ENCODE results near the gene SETD1A. TPM values are rescaled to one million over a fixed set of nuclear protein-coding genes. Genes with fewer than 3 reads are reported as not detected.

Gene SETD1A
- total RNA-seq, 2 experiments from 2014 or later: 40.1 to 41.2 TPM

GRCh38 chr16:30971298-30971697 is 13.7 kb downstream of the SETD1A start:
- no peak overlapping the region for H3K27ac Mint-ChIP-seq

GRCh38 chr16:30972872-30973271 is 15.3 kb downstream of the SETD1A start:
- H3K9me3 Mint-ChIP-seq: no peaks in the 10 kb centered on the region
- intact Hi-C loops (cut with DNase I, micrococcal nuclease): no loop called here
- no peak overlapping the region for H3K4me3 Mint-ChIP-seq
- H3K4me3 ChIP-seq (ENCODE audit: low read length): no peak overlapping the region
- DNase-seq (no peak), ATAC-seq (ENCODE audit: poor library complexity) (no peak)
- H3K27me3 Mint-ChIP-seq: no peaks in the 10 kb centered on the region
- peaks cover 79% of the 10 kb centered on the region for H3K36me3 Mint-ChIP-seq (ENCODE audit: low read depth)
- TF ChIP-seq CTCF (IDR thresholded peaks at IDR 0.05): no peak
- H3K4me1 ChIP-seq (ENCODE audit: insufficient read depth, low read length): no peaks in the 10 kb centered on the region
- H3K9me3 ChIP-seq (ENCODE audit: control insufficient read depth in 1 of 2, insufficient read depth in 1 of 2, low read length in 2 of 2): no peaks in the 10 kb centered on the region
- H3K27me3 ChIP-seq (ENCODE audit: control insufficient read depth in 1 of 2, insufficient read depth in 2 of 2, low read length in 2 of 2): no peaks in the 10 kb centered on the region
- no peak overlapping the region for H3K27ac ChIP-seq (ENCODE audit: low read depth in 1 of 2, low read length in 2 of 2)
- H3K36me3 ChIP-seq (ENCODE audit: insufficient read depth, low read length): peaks cover 77% of the 10 kb centered on the region
- H3K27ac Mint-ChIP-seq: no peak overlapping the region
- POLR2A ChIA-PET: no interaction called here
- H3K4me1 Mint-ChIP-seq (ENCODE audit: low read depth): no peaks in the 10 kb centered on the region
- CTCF ChIA-PET: interaction anchor here (1.1 kb wide), 1 partner anchor 12 kb away, joined by 4 read pairs; the partner anchor contains the start of gene HSD3B7

More at GRCh38 chr16:30971298-30971697, 13.7 kb downstream of the SETD1A start:
- H3K27me3 Mint-ChIP-seq: no peaks in the 10 kb centered on the region
- Histone ChIP-seq H3K4me1 (ENCODE audit: insufficient read depth, low read length) (no peaks in the 10 kb centered on the region), H3K27me3 (ENCODE audit: control insufficient read depth in 1 of 2, insufficient read depth in 2 of 2, low read length in 2 of 2) (no peaks in the 10 kb centered on the region), H3K27ac (ENCODE audit: low read depth in 1 of 2, low read length in 2 of 2) (no peak overlapping the region), H3K36me3 (ENCODE audit: insufficient read depth, low read length) (peaks cover 79% of the 10 kb centered on the region), H3K4me3 (ENCODE audit: low read length) (no peak overlapping the region), H3K9me3 (ENCODE audit: control insufficient read depth in 1 of 2, insufficient read depth in 1 of 2, low read length in 2 of 2) (no peaks in the 10 kb centered on the region)
- ChIA-PET POLR2A (no interaction called here), CTCF (no interaction called here)
- TF ChIP-seq CTCF (IDR thresholded peaks at IDR 0.05): no peak
- ATAC-seq (ENCODE audit: poor library complexity) (no peak), DNase-seq (no peak)
- no peaks in the 10 kb centered on the region for H3K9me3 Mint-ChIP-seq
- peaks cover 83% of the 10 kb centered on the region for H3K36me3 Mint-ChIP-seq (ENCODE audit: low read depth)
- no peaks in the 10 kb centered on the region for H3K4me1 Mint-ChIP-seq (ENCODE audit: low read depth)
- no peak overlapping the region for H3K4me3 Mint-ChIP-seq
- intact Hi-C loops (cut with DNase I, micrococcal nuclease): no loop called here

- intact Hi-C loops (cut with DNase I, micrococcal nuclease): no loop called here
- Histone ChIP-seq H3K9me3 (ENCODE audit: control insufficient read depth in 1 of 2, insufficient read depth in 1 of 2, low read length in 2 of 2) (no peaks in the 10 kb centered on the region), H3K36me3 (ENCODE audit: insufficient read depth, low read length) (peaks cover 75% of the 10 kb centered on the region), H3K4me1 (ENCODE audit: insufficient read depth, low read length) (no peaks in the 10 kb centered on the region), H3K4me3 (ENCODE audit: low read length) (no peak overlapping the region), H3K27ac (ENCODE audit: low read depth in 1 of 2, low read length in 2 of 2) (no peak overlapping the region), H3K27me3 (ENCODE audit: control insufficient read depth in 1 of 2, insufficient read depth in 2 of 2, low read length in 2 of 2) (no peaks in the 10 kb centered on the region)
- POLR2A ChIA-PET: no interaction called here
- TF ChIP-seq CTCF (IDR thresholded peaks at IDR 0.05): no peak
- H3K9me3 Mint-ChIP-seq: no peaks in the 10 kb centered on the region
- CTCF ChIA-PET: no interaction called here
- no peaks in the 10 kb centered on the region for H3K4me1 Mint-ChIP-seq (ENCODE audit: low read depth)
- no peaks in the 10 kb centered on the region for H3K27me3 Mint-ChIP-seq
- H3K27ac Mint-ChIP-seq: no peak overlapping the region
- H3K4me3 Mint-ChIP-seq: no peak overlapping the region
- peaks cover 78% of the 10 kb centered on the region for H3K36me3 Mint-ChIP-seq (ENCODE audit: low read depth)
- ATAC-seq (ENCODE audit: poor library complexity): no peak
- no peak for DNase-seq
These were observed 16.8 kb downstream of the SETD1A start for GRCh38 chr16:30974348-30974747.

Data from CD4-positive, alpha-beta T cell (primary cell).